CD14-positive monocyte (primary cell): ENCODE data around the gene LRRC49. TPM values are rescaled to one million over a fixed set of nuclear protein-coding genes. Genes with fewer than 3 reads are reported as not detected.

Experiments
- DNase-seq, 3 donors: peaks; one replicate each; pipeline ENCODE4 v3.0.0-alpha.2; 2011 to 2022
- H2AFZ ChIP-seq: 2 replicates; pipeline ENCODE4 v1.6.0; 2012; ENCODE audit warnings: mild to moderate bottlenecking, low read depth, low read length, inconsistent platforms; ENCODE audit not compliant: insufficient read depth, poor library complexity, severe bottlenecking
- H3K27ac ChIP-seq, 2 donors: 1 replicate in 1 of 2; 2 replicates in 1 of 2; pipeline ENCODE4 v1.5.1; 2012 to 2013; ENCODE audit warnings: low read length in 2 of 2, control low read depth in 1 of 2, inconsistent platforms in 1 of 2, low read depth in 1 of 2, mild to moderate bottlenecking in 1 of 2
- H3K27me3 ChIP-seq, 2 donors: one replicate each; pipeline versions ENCODE4 v1.6.0 to v1.6.1; 2011 to 2013; ENCODE audit warnings: low read length in 2 of 2; ENCODE audit not compliant: control insufficient read depth in 2 of 2, insufficient read depth in 2 of 2
- H3K36me3 ChIP-seq, 2 donors: replicated peaks in 1 of 2; 1 replicate in 1 of 2; 2 replicates in 1 of 2; pipeline versions ENCODE4 v1.5.1 to v1.6.1; 2012 to 2013; ENCODE audit warnings: low read length in 2 of 2, control low read depth in 1 of 2, inconsistent platforms in 1 of 2, mild to moderate bottlenecking in 1 of 2; ENCODE audit not compliant: insufficient read depth in 2 of 2, control insufficient read depth in 1 of 2
- H3K4me1 ChIP-seq, 2 donors: 1 replicate in 1 of 2; 2 replicates in 1 of 2; pipeline versions ENCODE4 v1.5.1 to v1.6.1; 2012 to 2013; ENCODE audit warnings: low read length in 2 of 2, control low read depth in 1 of 2, inconsistent platforms in 1 of 2, mild to moderate bottlenecking in 1 of 2, moderate library complexity in 1 of 2; ENCODE audit not compliant: insufficient read depth in 2 of 2, control insufficient read depth in 1 of 2
- H3K4me2 ChIP-seq: replicated peaks from 2 replicates; pipeline ENCODE3; 2012; ENCODE audit warnings: low read length, moderate library complexity, mild to moderate bottlenecking; ENCODE audit not compliant: poor library complexity, severe bottlenecking; ENCODE audit errors: extremely low read depth
- H3K4me3 ChIP-seq, 3 experiments: fragments of 200-600 bp in 1 of 3; sonication (generic) in 1 of 3; replicated peaks in 1 of 3; 1 replicate in 2 of 3; 2 replicates in 1 of 3; pipeline ENCODE4 v1.5.1; 2011 to 2013; ENCODE audit warnings: low read length in 3 of 3, mild to moderate bottlenecking in 3 of 3, control low read depth in 2 of 3, low read depth in 2 of 3, inconsistent platforms in 1 of 3, moderate library complexity in 1 of 3
- H3K79me2 ChIP-seq: 2 replicates; pipeline ENCODE4 v1.6.0; 2012; ENCODE audit warnings: mild to moderate bottlenecking, control low read depth, inconsistent platforms, low read length, moderate library complexity; ENCODE audit not compliant: insufficient read depth
- H3K9ac ChIP-seq: 2 replicates; pipeline ENCODE4 v1.6.0; 2017; ENCODE audit warnings: low read length, mild to moderate bottlenecking; ENCODE audit not compliant: insufficient read depth, poor library complexity, severe bottlenecking
- H3K9me3 ChIP-seq, 2 donors: replicated peaks in 1 of 2; 1 replicate in 1 of 2; 2 replicates in 1 of 2; pipeline versions ENCODE4 v1.5.1 to v1.6.1; 2012 to 2013; ENCODE audit warnings: low read length in 2 of 2, control low read depth in 1 of 2; ENCODE audit not compliant: control insufficient read depth in 1 of 2, insufficient read depth in 1 of 2
- H4K20me1 ChIP-seq: 2 replicates; pipeline ENCODE4 v1.6.0; 2012; ENCODE audit warnings: mild to moderate bottlenecking, low read length, control low read depth, moderate library complexity; ENCODE audit not compliant: insufficient read depth
- H3K27ac Mint-ChIP-seq, 7 donors: one replicate each; pipeline ENCODE4 v1.8.0; 2020; ENCODE audit warnings: mild to moderate bottlenecking in 7 of 7, mixed read lengths in 7 of 7, moderate library complexity in 6 of 7, inconsistent platforms in 2 of 7
- H3K27me3 Mint-ChIP-seq, 3 donors: one replicate each; pipeline ENCODE4 v1.8.0; 2021 to 2022; ENCODE audit warnings: low read depth in 3 of 3, mild to moderate bottlenecking in 3 of 3, mixed read lengths in 3 of 3, moderate library complexity in 3 of 3, inconsistent platforms in 1 of 3
- H3K36me3 Mint-ChIP-seq, 2 donors: one replicate each; pipeline ENCODE4 v1.8.0; 2020; ENCODE audit warnings: mixed read lengths in 2 of 2, inconsistent platforms in 1 of 2, mild to moderate bottlenecking in 1 of 2
- H3K4me1 Mint-ChIP-seq: one replicate; pipeline ENCODE4 v1.8.0; 2020; ENCODE audit warnings: mild to moderate bottlenecking, mixed read lengths
- H3K4me3 Mint-ChIP-seq, 2 donors: one replicate each; pipeline ENCODE4 v1.8.0; 2020; ENCODE audit warnings: mild to moderate bottlenecking in 2 of 2, mixed read lengths in 2 of 2, moderate library complexity in 1 of 2
- H3K9me3 Mint-ChIP-seq, 7 donors: one replicate each; pipeline ENCODE4 v1.8.0; 2020 to 2022; ENCODE audit warnings: mixed read lengths in 7 of 7, mild to moderate bottlenecking in 6 of 7, moderate library complexity in 6 of 7, inconsistent platforms in 2 of 7
- CTCF ChIP-seq: fragments of 200-600 bp; IDR thresholded peaks from one replicate; pipeline ENCODE4 v1.8.0; 2022; ENCODE audit warnings: antibody characterized with exemption, mild to moderate bottlenecking
- WGBS: methylation state at CpG from one replicate; pipeline ENCODE4 v1.1.5; 2013; ENCODE audit warnings: missing lambda C conversion rate; ENCODE audit not compliant: insufficient coverage; 5-methylcytosine and 5-hydroxymethylcytosine counted together
- intact Hi-C, 2 donors: fragments of 100-400 bp; cut with micrococcal nuclease; formaldehyde crosslinking; loops; one replicate each; pipeline versions ENCODE4 v1.15.0 to v1.15.1; 2023
- polyA plus RNA-seq, 3 donors: library from polyadenylated mRNA; depleted of rRNA in 1 of 3; unstranded in 2 of 3; stranded (reverse) in 1 of 3; fragments of 300-500 nt in 2 of 3; fragments of >200 nt in 1 of 3; fragmentation: Illumina TruSeq in 2 of 3; gene quantifications; 1 replicate in 2 of 3; 2 replicates in 1 of 3; pipeline ENCODE4 v1.2.3, GENCODE V29; 2012 to 2021

The LRRC49 gene
- polyA plus RNA-seq, 3 donors = 0.08 to 0.51 (median 0.24) TPM

DNA sequence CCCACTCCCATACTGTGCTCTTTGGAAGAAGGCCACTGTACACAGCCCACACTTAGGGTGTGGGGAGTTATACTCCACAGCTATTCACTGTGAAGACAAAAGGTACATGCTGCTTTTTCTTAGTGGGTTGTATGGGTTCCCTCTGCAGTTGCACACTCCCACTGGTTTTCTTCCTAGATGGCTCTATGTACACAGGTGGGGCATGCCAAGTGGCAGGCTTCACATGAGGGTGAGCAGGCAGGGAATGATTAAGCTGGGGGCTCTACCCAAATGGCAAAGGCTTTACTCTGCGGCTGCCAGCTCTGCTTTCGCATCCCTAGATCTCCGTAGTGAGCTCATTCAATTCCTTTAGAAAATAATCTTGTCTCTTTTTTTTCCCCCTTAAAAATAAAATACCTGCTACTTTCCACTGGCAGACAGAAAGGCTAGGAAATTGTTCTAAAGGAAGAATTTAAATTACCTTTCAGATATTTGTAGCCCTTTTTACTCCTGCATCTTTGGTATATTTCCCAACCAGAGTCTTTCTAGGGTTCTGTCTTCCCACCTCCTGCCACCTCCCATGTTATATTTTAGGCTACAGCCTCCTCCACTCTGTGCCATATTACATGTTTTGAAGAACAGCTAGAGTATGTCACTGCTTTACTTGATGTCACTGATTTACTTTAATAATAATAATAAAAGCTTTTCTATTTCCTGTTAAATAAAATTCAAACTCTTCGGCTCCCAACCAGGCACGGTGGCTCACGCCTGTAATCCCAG, 46.8 kb upstream of the LRRC49 start:
- Histone ChIP-seq H3K79me2 (no peaks in the 10 kb centered on the region), H3K27me3 (peaks cover 18 to 24% of the 10 kb centered on the region in 2 donors), H3K9ac (no peak overlapping the region), H3K9me3 (no peaks in the 10 kb centered on the region), H2AFZ (no peak overlapping the region), H4K20me1 (no peaks in the 10 kb centered on the region), H3K4me2 (no peak overlapping the region), H3K4me1 (no peaks in the 10 kb centered on the region), H3K27ac (no peak overlapping the region), H3K4me3 (no peak overlapping the region), H3K36me3 (no peaks in the 10 kb centered on the region)
- WGBS = 100% methylated on average over 3 of the region's 6 CpGs
- Mint-ChIP-seq H3K9me3 (peaks cover 0 to 2% (median 0%) of the 10 kb centered on the region in 7 donors), H3K36me3 (no peaks in the 10 kb centered on the region), H3K27ac (no peak overlapping the region), H3K4me3 (no peak overlapping the region), H3K4me1 (no peaks in the 10 kb centered on the region), H3K27me3 (peaks cover 13 to 42% (median 32%) of the 10 kb centered on the region in 3 donors)
- DNase-seq = no peak
- intact Hi-C loops = no loop called here
- no peak for TF ChIP-seq CTCF

DNA sequence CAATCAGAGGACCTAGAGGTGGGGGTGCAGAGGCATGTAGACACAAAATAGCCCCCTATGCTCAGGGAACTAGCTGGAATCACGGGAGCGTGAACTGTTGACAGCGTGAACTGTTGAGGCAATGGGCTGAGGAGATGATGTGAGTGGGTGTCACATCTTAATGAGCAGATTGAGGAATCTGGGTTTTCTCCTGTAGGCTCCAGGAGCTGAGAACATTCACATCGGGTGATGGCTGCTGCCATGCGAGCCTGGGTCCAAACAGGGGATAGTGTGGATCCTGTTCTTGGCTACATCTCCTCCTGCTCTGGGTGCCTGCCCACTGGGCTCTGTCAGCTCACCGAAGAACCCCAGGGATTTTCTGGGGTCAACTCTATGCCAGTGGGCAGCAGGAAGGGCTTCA, 40.7 kb upstream of the LRRC49 start:
- Histone ChIP-seq H3K9me3 (peaks cover 0 to 11% of the 10 kb centered on the region in 2 donors), H3K4me1 (peaks cover 5 to 7% of the 10 kb centered on the region in 2 donors), H3K9ac (no peak overlapping the region), H3K27ac (no peak overlapping the region), H2AFZ (no peak overlapping the region), H3K4me3 (no peak overlapping the region), H4K20me1 (no peaks in the 10 kb centered on the region), H3K4me2 (no peak overlapping the region), H3K27me3 (peaks cover 58 to 69% of the 10 kb centered on the region in 2 donors), H3K79me2 (no peaks in the 10 kb centered on the region), H3K36me3 (no peaks in the 10 kb centered on the region)
- H3K27ac Mint-ChIP-seq = no peak overlapping the region
- intact Hi-C loops = no loop called here
- no peak for DNase-seq
- peaks cover 48 to 75% (median 67%) of the 10 kb centered on the region in 3 donors for H3K27me3 Mint-ChIP-seq
- peaks cover 4% of the 10 kb centered on the region for H3K4me1 Mint-ChIP-seq
- peak overlapping the region in 1 of 2 donors; percentile 71 for H3K4me3 Mint-ChIP-seq
- H3K9me3 Mint-ChIP-seq = peaks cover 0 to 10% (median 2%) of the 10 kb centered on the region in 7 donors
- peaks cover 4 to 6% of the 10 kb centered on the region in 2 donors for H3K36me3 Mint-ChIP-seq
- 93% methylated on average over 6 of the region's 6 CpGs for WGBS
- no peak for TF ChIP-seq CTCF
